Caco-2 (cell line): Measurements from ENCODE around the gene SULT4A1. TPM values are rescaled to one million over a fixed set of nuclear protein-coding genes. Genes with fewer than 3 reads are reported as not detected.
A peak's percentile ranks its signal among the peaks of the same experiment; 100 is the strongest.
"Not testable (repeated sequence)": the region's sequence is repeated elsewhere in the genome, so short reads cannot be mapped to it uniquely, and the experiment has no call there.

Source experiments
- BruUV-seq: library from RNA; stranded (reverse); fragments of 400-500 nt; replicated peaks from 2 replicates; lab custom pipeline; 2021; lab: Mats Ljungman, UMichigan
- CTCF ChIA-PET: fragments of 300-600 bp; sonication (Branson Sonifier 250); formaldehyde crosslinking; loops from one replicate; lab custom pipeline; 2022; ENCODE audit warnings: antibody characterized with exemption; lab: Charles Lee
- POLR2A ChIA-PET: fragments of 300-600 bp; sonication (Branson Sonifier 250); formaldehyde crosslinking; loops from one replicate; lab custom pipeline; 2022; ENCODE audit warnings: antibody characterized with exemption; lab: Charles Lee
- DNase-seq, 2 experiments: peaks; one replicate each; pipeline versions ENCODE4 v3.0.0 to v3.0.0-alpha.2; 2020 to 2022
- H3K27me3 ChIP-seq: replicated peaks from 2 replicates; pipeline ENCODE4 v1.6.0; 2011; ENCODE audit warnings: low read length; ENCODE audit not compliant: control insufficient read depth, insufficient read depth
- H3K36me3 ChIP-seq: 2 replicates; pipeline ENCODE4 v1.5.1; 2011; ENCODE audit warnings: low read length; ENCODE audit not compliant: control insufficient read depth, insufficient read depth
- H3K4me1 ChIP-seq: fragments of 250-450 bp; sonication (Bioruptor Pico); 2 replicates; pipeline ENCODE4 v1.5.1; 2020; ENCODE audit warnings: mild to moderate bottlenecking
- H3K4me3 ChIP-seq: 2 replicates; pipeline ENCODE4 v1.5.1; 2011; ENCODE audit warnings: low read depth, mild to moderate bottlenecking, control low read depth, low read length
- H3K9me3 ChIP-seq: fragments of 250-450 bp; sonication (Bioruptor Pico); 2 replicates; pipeline ENCODE4 v1.5.1; 2020; ENCODE audit warnings: mild to moderate bottlenecking, moderate library complexity
- H3K27ac Mint-ChIP-seq: one replicate; pipeline ENCODE4 v1.8.0; 2022; ENCODE audit warnings: mixed read lengths; ENCODE audit not compliant: unreplicated experiment
- H3K27me3 Mint-ChIP-seq: one replicate; pipeline ENCODE4 v1.8.0; 2022; ENCODE audit warnings: mixed read lengths; ENCODE audit not compliant: insufficient read depth, unreplicated experiment
- H3K36me3 Mint-ChIP-seq: one replicate; pipeline ENCODE4 v1.8.0; 2022; ENCODE audit warnings: mild to moderate bottlenecking, mixed read lengths; ENCODE audit not compliant: insufficient read depth, unreplicated experiment
- H3K4me1 Mint-ChIP-seq: one replicate; pipeline ENCODE4 v1.8.0; 2022; ENCODE audit warnings: low read depth, mixed read lengths; ENCODE audit not compliant: unreplicated experiment
- H3K4me3 Mint-ChIP-seq: one replicate; pipeline ENCODE4 v1.8.0; 2022; ENCODE audit warnings: mild to moderate bottlenecking, moderate library complexity, mixed read lengths; ENCODE audit not compliant: unreplicated experiment
- H3K9me3 Mint-ChIP-seq: one replicate; pipeline ENCODE4 v1.8.0; 2022; ENCODE audit warnings: mixed read lengths; ENCODE audit not compliant: unreplicated experiment
- CTCF ChIP-seq, 2 experiments: fragments of 200-600 bp in 1 of 2; IDR thresholded peaks; 1 replicate in 1 of 2; 2 replicates in 1 of 2; pipeline versions ENCODE4 v1.5.1 to v1.8.0; 2011 to 2022; ENCODE audit warnings: antibody characterized with exemption in 1 of 2, control low read depth in 1 of 2, inconsistent platforms in 1 of 2, low read depth in 1 of 2, low read length in 1 of 2, mild to moderate bottlenecking in 1 of 2, moderate library complexity in 1 of 2; ENCODE audit not compliant: insufficient read depth in 1 of 2, severe bottlenecking in 1 of 2, unreplicated experiment in 1 of 2
- intact Hi-C: fragments of 100-400 bp; cut with micrococcal nuclease; formaldehyde crosslinking; loops from one replicate; pipeline ENCODE4 v1.10.0; 2022; ENCODE audit not compliant: unreplicated experiment
- total RNA-seq: library from RNA; stranded (reverse); gene quantifications from 2 replicates; pipeline ENCODE4 v1.2.3, GENCODE V29; 2022

Gene SULT4A1
- total RNA-seq, 1 experiment from 2014 or later = not detected

- ChIA-PET POLR2A (no interaction called here), CTCF (no interaction called here)
- Mint-ChIP-seq H3K4me3 (no peak overlapping the region), H3K4me1 (no peaks in the 10 kb centered on the region), H3K27ac (no peak overlapping the region), H3K36me3 (no peaks in the 10 kb centered on the region), H3K27me3 (peaks cover 6% of the 10 kb centered on the region), H3K9me3 (no peaks in the 10 kb centered on the region)
- TF ChIP-seq CTCF (IDR thresholded peaks at IDR 0.05; ENCODE audit: insufficient read depth in 1 of 2, low read depth in 1 of 2, low read length in 1 of 2, severe bottlenecking in 1 of 2, unreplicated experiment in 1 of 2) = no peak
- Histone ChIP-seq H3K4me1 (no peaks in the 10 kb centered on the region), H3K36me3 (no peaks in the 10 kb centered on the region), H3K4me3 (no peak overlapping the region), H3K9me3 (no peaks in the 10 kb centered on the region), H3K27me3 (no peaks in the 10 kb centered on the region)
- no TSS peak for BruUV-seq
- intact Hi-C loops = no loop called here
- no peak for DNase-seq
Observed at GRCh38 chr22:43869799-43870198, 7.5 kb upstream of the SULT4A1 start.

- H3K9me3 ChIP-seq, H3K27ac Mint-ChIP-seq, H3K36me3 Mint-ChIP-seq, H3K4me3 ChIP-seq, H3K4me1 ChIP-seq, H3K36me3 ChIP-seq, CTCF ChIA-PET, intact Hi-C loops, POLR2A ChIA-PET, H3K27me3 ChIP-seq, H3K9me3 Mint-ChIP-seq, H3K27me3 Mint-ChIP-seq, H3K4me3 Mint-ChIP-seq, BruUV-seq, H3K4me1 Mint-ChIP-seq: not testable (repeated sequence)
- peak in 1 of 2 experiments; percentile 12 for DNase-seq
Observed at GRCh38 chr22:43869001-43869400, 6.7 kb upstream of the SULT4A1 start.

GRCh38 chr22:43867839-43868635 lies 5.7 kb upstream of the SULT4A1 start:
- no peaks in the 10 kb centered on the region for H3K4me1 Mint-ChIP-seq
- H3K4me3 ChIP-seq = no peak overlapping the region
- no peak overlapping the region for H3K27ac Mint-ChIP-seq
- DNase-seq = peak; percentile 54 to 73
- peaks cover 2% of the 10 kb centered on the region for H3K27me3 Mint-ChIP-seq
- H3K36me3 ChIP-seq = no peaks in the 10 kb centered on the region
- intact Hi-C loops = no loop called here
- no peaks in the 10 kb centered on the region for H3K36me3 Mint-ChIP-seq
- BruUV-seq = no TSS peak
- no peaks in the 10 kb centered on the region for H3K9me3 ChIP-seq
- ChIA-PET CTCF (interaction anchor here (0.7 kb wide), 1 partner anchor 78 kb away, joined by 4 read pairs; no protein-coding TSS in a partner anchor), POLR2A (interaction anchor here (0.7 kb wide), 1 partner anchor 14 kb away, joined by 3 read pairs; no protein-coding TSS in a partner anchor)
- H3K27me3 ChIP-seq = no peaks in the 10 kb centered on the region
- no peaks in the 10 kb centered on the region for H3K9me3 Mint-ChIP-seq
- H3K4me3 Mint-ChIP-seq = no peak overlapping the region
- H3K4me1 ChIP-seq = no peaks in the 10 kb centered on the region
- no peak for TF ChIP-seq CTCF (IDR thresholded peaks at IDR 0.05; ENCODE audit: insufficient read depth in 1 of 2, low read depth in 1 of 2, low read length in 1 of 2, severe bottlenecking in 1 of 2, unreplicated experiment in 1 of 2)
